ENCODE data around the gene NUFIP2. TPM values are rescaled to one million over a fixed set of nuclear protein-coding genes. Genes with fewer than 3 reads are reported as not detected.

Gene NUFIP2
- total and polyA plus RNA-seq, 8 donors, result 34.5 to 61.2 (median 38.8) TPM

- H3K4me3 ChIP-seq, result no peak overlapping the region
- TF ChIP-seq CTCF (IDR thresholded peaks at IDR 0.05), result no peak
- intact Hi-C loops (cut with DNase I), result no loop called here
- ATAC-seq, result no peak
- DNase-seq, result no peak
- H3K9me3 ChIP-seq, result no peaks in the 10 kb centered on the region
- no peaks in the 10 kb centered on the region for H3K27me3 ChIP-seq
- no peaks in the 10 kb centered on the region for H3K36me3 ChIP-seq
- no peaks in the 10 kb centered on the region for H3K4me1 ChIP-seq
- H3K27ac ChIP-seq, result no peak overlapping the region
These were observed 37.7 kb upstream of the NUFIP2 start for GRCh38 chr17:29331708-29332085.

- H3K27me3 ChIP-seq, result no peaks in the 10 kb centered on the region
- no peaks in the 10 kb centered on the region for H3K36me3 ChIP-seq
- no peaks in the 10 kb centered on the region for H3K4me1 ChIP-seq
- intact Hi-C loops (cut with DNase I), result no loop called here
- DNase-seq (no peak), ATAC-seq (no peak)
- no peak for TF ChIP-seq CTCF (IDR thresholded peaks at IDR 0.05)
- no peak overlapping the region for H3K4me3 ChIP-seq
- no peaks in the 10 kb centered on the region for H3K9me3 ChIP-seq
- no peak overlapping the region for H3K27ac ChIP-seq
These were observed 37.2 kb upstream of the NUFIP2 start for GRCh38 chr17:29331075-29331707.

- Histone ChIP-seq H3K36me3 (no peaks in the 10 kb centered on the region), H3K9me3 (no peaks in the 10 kb centered on the region), H3K4me1 (no peaks in the 10 kb centered on the region), H3K27me3 (no peaks in the 10 kb centered on the region), H3K27ac (no peak overlapping the region), H3K4me3 (no peak overlapping the region)
- ATAC-seq (no peak), DNase-seq (no peak)
- intact Hi-C loops (cut with DNase I), result no loop called here
- no peak for TF ChIP-seq CTCF (IDR thresholded peaks at IDR 0.05)
These were observed 33.5 kb upstream of the NUFIP2 start for GRCh38 chr17:29327412-29327811.

- no peaks in the 10 kb centered on the region for H3K4me1 ChIP-seq
- no peak overlapping the region for H3K4me3 ChIP-seq
- no peaks in the 10 kb centered on the region for H3K36me3 ChIP-seq
- ATAC-seq (no peak), DNase-seq (no peak)
- no peak for TF ChIP-seq CTCF (IDR thresholded peaks at IDR 0.05)
- intact Hi-C loops (cut with DNase I), result no loop called here
- no peaks in the 10 kb centered on the region for H3K9me3 ChIP-seq
- H3K27me3 ChIP-seq, result no peaks in the 10 kb centered on the region
- no peak overlapping the region for H3K27ac ChIP-seq
These were observed 32.3 kb upstream of the NUFIP2 start for GRCh38 chr17:29326023-29326813.

GRCh38 chr17:29322363-29322762, 28.4 kb upstream of the NUFIP2 start:
- no peaks in the 10 kb centered on the region for H3K27me3 ChIP-seq
- H3K27ac ChIP-seq, result no peak overlapping the region
- no peak for DNase-seq
- H3K36me3 ChIP-seq, result no peaks in the 10 kb centered on the region
- H3K4me3 ChIP-seq, result no peak overlapping the region
- TF ChIP-seq CTCF (IDR thresholded peaks at IDR 0.05), result no peak
- H3K4me1 ChIP-seq, result no peaks in the 10 kb centered on the region
- ATAC-seq, result no peak
- intact Hi-C loops (cut with DNase I), result no loop called here
- H3K9me3 ChIP-seq, result no peaks in the 10 kb centered on the region
